Measurements from ENCODE around the gene TRAPPC2L.
A peak's percentile ranks its signal among the peaks of the same experiment; 100 is the strongest.

Gene TRAPPC2L

GRCh38 chr16:88813269-88814143, 43.4 kb upstream of the TRAPPC2L start:
- H3K4me3 ChIP-seq (replicated peaks; ENCODE audit: low read depth, low read length) = no peak overlapping the region
- no peaks in the 10 kb centered on the region for H3K27me3 ChIP-seq (replicated peaks; ENCODE audit: control insufficient read depth, insufficient read depth, low read length)
- H3K36me3 ChIP-seq (ENCODE audit: control insufficient read depth, insufficient read depth, low read length) = peaks cover 12% of the 10 kb centered on the region
- DNase-seq (ENCODE audit: extremely low read depth, insufficient read length) = no peak
- no peak for TF ChIP-seq CTCF (IDR thresholded peaks at IDR 0.05; ENCODE audit: insufficient read depth, low read length, poor library complexity, severe bottlenecking)

- no peaks in the 10 kb centered on the region for H3K27me3 ChIP-seq (replicated peaks; ENCODE audit: control insufficient read depth, insufficient read depth, low read length)
- peaks cover 9% of the 10 kb centered on the region for H3K36me3 ChIP-seq (ENCODE audit: control insufficient read depth, insufficient read depth, low read length)
- no peak overlapping the region for H3K4me3 ChIP-seq (replicated peaks; ENCODE audit: low read depth, low read length)
- no peak for DNase-seq (ENCODE audit: extremely low read depth, insufficient read length)
- no peak for TF ChIP-seq CTCF (IDR thresholded peaks at IDR 0.05; ENCODE audit: insufficient read depth, low read length, poor library complexity, severe bottlenecking)
Measured at GRCh38 chr16:88814144-88814502, 42.8 kb upstream of the TRAPPC2L start.

- no peak for TF ChIP-seq CTCF (IDR thresholded peaks at IDR 0.05; ENCODE audit: insufficient read depth, low read length, poor library complexity, severe bottlenecking)
- DNase-seq (ENCODE audit: extremely low read depth, insufficient read length) = no peak
- Histone ChIP-seq H3K4me3 (replicated peaks; ENCODE audit: low read depth, low read length) (no peak overlapping the region), H3K36me3 (ENCODE audit: control insufficient read depth, insufficient read depth, low read length) (no peaks in the 10 kb centered on the region), H3K27me3 (replicated peaks; ENCODE audit: control insufficient read depth, insufficient read depth, low read length) (no peaks in the 10 kb centered on the region)
Measured at GRCh38 chr16:88815227-88815626, 41.7 kb upstream of the TRAPPC2L start.

GRCh38 chr16:88815901-88816589, 40.9 kb upstream of the TRAPPC2L start:
- H3K4me3 ChIP-seq (replicated peaks; ENCODE audit: low read depth, low read length) = no peak overlapping the region
- H3K36me3 ChIP-seq (ENCODE audit: control insufficient read depth, insufficient read depth, low read length) = no peaks in the 10 kb centered on the region; the same call in 1 of the 2 replicates
- DNase-seq (ENCODE audit: extremely low read depth, insufficient read length) = peak; percentile 61
- peak; percentile 90 for TF ChIP-seq CTCF (IDR thresholded peaks at IDR 0.05; ENCODE audit: insufficient read depth, low read length, poor library complexity, severe bottlenecking)
- H3K27me3 ChIP-seq (replicated peaks; ENCODE audit: control insufficient read depth, insufficient read depth, low read length) = no peaks in the 10 kb centered on the region

- H3K36me3 ChIP-seq (ENCODE audit: control insufficient read depth, insufficient read depth, low read length) = no peaks in the 10 kb centered on the region; the same call in 1 of the 2 replicates
- H3K4me3 ChIP-seq (replicated peaks; ENCODE audit: low read depth, low read length) = no peak overlapping the region
- TF ChIP-seq CTCF (IDR thresholded peaks at IDR 0.05; ENCODE audit: insufficient read depth, low read length, poor library complexity, severe bottlenecking) = no peak
- H3K27me3 ChIP-seq (replicated peaks; ENCODE audit: control insufficient read depth, insufficient read depth, low read length) = no peaks in the 10 kb centered on the region
- DNase-seq (ENCODE audit: extremely low read depth, insufficient read length) = no peak
Measured at GRCh38 chr16:88816736-88817535, 40.0 kb upstream of the TRAPPC2L start.
